ENCODE results near the gene PRELP.

DNA sequence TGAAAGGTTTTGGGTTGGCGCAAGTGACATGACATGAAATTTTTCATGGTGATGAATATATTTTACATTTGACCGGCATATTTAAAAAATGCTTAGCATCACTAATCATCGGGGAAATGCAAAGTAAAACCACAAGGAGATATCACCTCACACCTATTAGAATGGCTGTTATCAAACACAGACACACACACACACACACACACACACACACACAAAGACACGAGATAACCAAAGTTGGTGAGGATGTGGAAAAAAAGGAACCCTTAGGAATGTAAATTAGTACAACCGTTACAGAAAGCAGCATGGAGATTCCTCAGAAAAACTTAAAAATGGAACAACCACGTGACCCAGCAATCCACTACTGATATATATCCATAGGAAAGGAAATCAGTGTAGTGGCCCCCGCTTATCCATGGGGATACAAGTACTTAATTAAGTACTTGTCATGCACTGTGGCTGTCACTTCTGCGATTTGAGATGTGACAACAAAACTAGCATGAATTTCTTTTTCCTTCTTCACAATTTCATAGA, 15.9 kb upstream of the PRELP start:
- TF ChIP-seq GATA3 (IDR thresholded peaks at IDR 0.05; ENCODE audit: low read depth, low read length) (no peak), GATA2 (IDR thresholded peaks at IDR 0.05; ENCODE audit: low read depth, low read length) (no peak)

Measured in SH-SY5Y (cell line).